Fibroblast of lung (primary cell): ENCODE measurements around the gene AMOTL1.

Experiments
- EZH2 ChIP-seq: IDR thresholded peaks from 2 replicates; pipeline ENCODE4 v1.5.1; 2012; ENCODE audit warnings: low read length, control low read depth, mild to moderate bottlenecking; ENCODE audit errors: missing control alignments
- TF ChIP-seq, protein P1 (sequence below), 2 donors: IDR thresholded peaks in 1 of 2; conservative IDR thresholded peaks in 1 of 2; 1 replicate in 1 of 2; 2 replicates in 1 of 2; pipeline ENCODE4 v1.5.1; 2011 to 2012; ENCODE audit warnings: low read length in 2 of 2, control low read depth in 1 of 2, inconsistent platforms in 1 of 2, low read depth in 1 of 2, mild to moderate bottlenecking in 1 of 2

- TF ChIP-seq, protein P1, sequence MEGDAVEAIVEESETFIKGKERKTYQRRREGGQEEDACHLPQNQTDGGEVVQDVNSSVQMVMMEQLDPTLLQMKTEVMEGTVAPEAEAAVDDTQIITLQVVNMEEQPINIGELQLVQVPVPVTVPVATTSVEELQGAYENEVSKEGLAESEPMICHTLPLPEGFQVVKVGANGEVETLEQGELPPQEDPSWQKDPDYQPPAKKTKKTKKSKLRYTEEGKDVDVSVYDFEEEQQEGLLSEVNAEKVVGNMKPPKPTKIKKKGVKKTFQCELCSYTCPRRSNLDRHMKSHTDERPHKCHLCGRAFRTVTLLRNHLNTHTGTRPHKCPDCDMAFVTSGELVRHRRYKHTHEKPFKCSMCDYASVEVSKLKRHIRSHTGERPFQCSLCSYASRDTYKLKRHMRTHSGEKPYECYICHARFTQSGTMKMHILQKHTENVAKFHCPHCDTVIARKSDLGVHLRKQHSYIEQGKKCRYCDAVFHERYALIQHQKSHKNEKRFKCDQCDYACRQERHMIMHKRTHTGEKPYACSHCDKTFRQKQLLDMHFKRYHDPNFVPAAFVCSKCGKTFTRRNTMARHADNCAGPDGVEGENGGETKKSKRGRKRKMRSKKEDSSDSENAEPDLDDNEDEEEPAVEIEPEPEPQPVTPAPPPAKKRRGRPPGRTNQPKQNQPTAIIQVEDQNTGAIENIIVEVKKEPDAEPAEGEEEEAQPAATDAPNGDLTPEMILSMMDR (conservative IDR thresholded peaks at IDR 0.05 in 1 of 2, IDR thresholded peaks at IDR 0.05 in 1 of 2; ENCODE audit: low read depth in 1 of 2, low read length in 2 of 2), result no peak
- TF ChIP-seq EZH2, result no peak
These were observed 127.3 kb downstream of the AMOTL1 start for GRCh38 chr11:94895451-94895850.
